Measurements from ENCODE around the gene GBP1. TPM values are rescaled to one million over a fixed set of nuclear protein-coding genes. Genes with fewer than 3 reads are reported as not detected.
A peak's percentile ranks its signal among the peaks of the same experiment; 100 is the strongest.

Gene GBP1
- total RNA-seq (10 to 100 TPM; 51.3 to 64.3 TPM), polyA plus RNA-seq (ENCODE audit: insufficient read length in 6 of 6) (10 to 100 TPM; 38.7 to 55.3 (median 44.1) TPM)
- long read RNA-seq, donor 1, partial matches to known transcripts: 0 of 3 reads
- long read RNA-seq, donor 1, other reads (novel, unspliced or antisense): 0 of 3 reads
- long read RNA-seq, donor 2, partial matches to known transcripts: 6 of 13 reads
- long read RNA-seq, donor 2, other reads (novel, unspliced or antisense): 0 of 13 reads
- long read RNA-seq, donor 3, partial matches to known transcripts: 0 of 2 reads
- long read RNA-seq, donor 3, other reads (novel, unspliced or antisense): 0 of 2 reads
- long read RNA-seq, donor 4, transcript GBP1-201 (11 exons, 3,035 nt): major isoform, 8 of 30 reads
- long read RNA-seq, donor 4, partial matches to known transcripts: 21 of 30 reads
- long read RNA-seq, donor 4, other reads (novel, unspliced or antisense): 1 of 30 reads
- long read RNA-seq, donor 5, partial matches to known transcripts: 0 of 4 reads
- long read RNA-seq, donor 5, other reads (novel, unspliced or antisense): 0 of 4 reads
- long read RNA-seq, donor 6, partial matches to known transcripts: 0 of 3 reads
- long read RNA-seq, donor 6, other reads (novel, unspliced or antisense): 0 of 3 reads
- long read RNA-seq, donor 7, partial matches to known transcripts: 0 of 4 reads
- long read RNA-seq, donor 7, other reads (novel, unspliced or antisense): 0 of 4 reads
- long read RNA-seq, donor 8, partial matches to known transcripts: 0 of 1 reads
- long read RNA-seq, donor 8, other reads (novel, unspliced or antisense): 0 of 1 reads
- long read RNA-seq, donor 9: 0 reads
- long read RNA-seq, donor 10, transcript GBP1-201 (11 exons, 3,035 nt): major isoform, 8 of 34 reads
- long read RNA-seq, donor 10, partial matches to known transcripts: 23 of 34 reads
- long read RNA-seq, donor 10, other reads (novel, unspliced or antisense): 2 of 34 reads
- long read RNA-seq, donor 11: 0 reads
- long read RNA-seq, donor 12, partial matches to known transcripts: 0 of 4 reads
- long read RNA-seq, donor 12, other reads (novel, unspliced or antisense): 0 of 4 reads

- ATAC-seq: peak; percentile 93
- DNase-seq: peak in 2 of 4 donors; percentile 76 to 85
- H3K4me3 ChIP-seq: peak within 1 kb of the TSS; percentile 39 to 61
Observed at GRCh38 chr1:89065079-89065868, at the start of gene GBP1. GBP1 (minus strand) TSS chr1:89065208; CDS start chr1:89063234, 1,974 bp downstream.

GRCh38 chr1:89114662-89115061, 49.7 kb upstream of the GBP1 start:
- intact Hi-C loops (cut with DNase I): no loop called here
- Histone ChIP-seq H3K27ac (no peak overlapping the region), H3K9me3 (no peaks in the 10 kb centered on the region), H3K36me3 (peaks cover 0 to 100% of the 10 kb centered on the region in 2 donors), H3K4me3 (no peak overlapping the region), H3K4me1 (no peaks in the 10 kb centered on the region), H3K27me3 (no peaks in the 10 kb centered on the region)
- DNase-seq: no peak
- no peak for ATAC-seq
- no peak for TF ChIP-seq CTCF (IDR thresholded peaks at IDR 0.05)

More at GRCh38 chr1:89065079-89065868, at the start of gene GBP1:
- intact Hi-C loops (cut with DNase I): no loop called here
- peaks cover 0 to 10% of the 10 kb centered on the region in 2 donors for H3K36me3 ChIP-seq
- H3K27ac ChIP-seq: peak within 1 kb of the TSS; percentile 80 to 91
- H3K4me1 ChIP-seq: peaks cover 7 to 50% of the 10 kb centered on the region in 2 donors
- no peak for TF ChIP-seq CTCF (IDR thresholded peaks at IDR 0.05)
- no peaks in the 10 kb centered on the region for H3K9me3 ChIP-seq
- H3K27me3 ChIP-seq: no peaks in the 10 kb centered on the region

GRCh38 chr1:89112871-89113613, 48.0 kb upstream of the GBP1 start:
- TF ChIP-seq CTCF (IDR thresholded peaks at IDR 0.05): no peak
- H3K4me3 ChIP-seq: no peak overlapping the region
- intact Hi-C loops (cut with DNase I): no loop called here
- ATAC-seq (no peak), DNase-seq (no peak)
- H3K9me3 ChIP-seq: no peaks in the 10 kb centered on the region
- H3K36me3 ChIP-seq: peaks cover 0 to 100% of the 10 kb centered on the region in 2 donors
- no peaks in the 10 kb centered on the region for H3K4me1 ChIP-seq
- no peak overlapping the region for H3K27ac ChIP-seq
- H3K27me3 ChIP-seq: no peaks in the 10 kb centered on the region

- no peak overlapping the region for H3K27ac ChIP-seq
- intact Hi-C loops (cut with DNase I): no loop called here
- no peak for ATAC-seq
Observed at GRCh38 chr1:89104687-89105086, 39.7 kb upstream of the GBP1 start.

More at GRCh38 chr1:89104687-89105086, 39.7 kb upstream of the GBP1 start:
- no peak for TF ChIP-seq CTCF (IDR thresholded peaks at IDR 0.05)
- peaks cover 0 to 59% of the 10 kb centered on the region in 2 donors for H3K36me3 ChIP-seq
- peak in 1 of 4 donors; percentile 65 for DNase-seq
- no peaks in the 10 kb centered on the region for H3K9me3 ChIP-seq
- H3K4me1 ChIP-seq: no peaks in the 10 kb centered on the region
- no peak overlapping the region for H3K4me3 ChIP-seq
- no peaks in the 10 kb centered on the region for H3K27me3 ChIP-seq

Data from left lung (tissue), 14 donors.